GM19099 (cell line): ENCODE data around the gene RBM23.
A peak's percentile ranks its signal among the peaks of the same experiment; 100 is the strongest.

ENCODE experiments used
- POLR2A ChIP-seq: IDR thresholded peaks from 3 replicates; pipeline ENCODE4 v1.6.1; 2011; ENCODE audit warnings: low read depth; ENCODE audit not compliant: insufficient read length; ENCODE audit errors: extremely low read depth

RBM23 gene

DNA sequence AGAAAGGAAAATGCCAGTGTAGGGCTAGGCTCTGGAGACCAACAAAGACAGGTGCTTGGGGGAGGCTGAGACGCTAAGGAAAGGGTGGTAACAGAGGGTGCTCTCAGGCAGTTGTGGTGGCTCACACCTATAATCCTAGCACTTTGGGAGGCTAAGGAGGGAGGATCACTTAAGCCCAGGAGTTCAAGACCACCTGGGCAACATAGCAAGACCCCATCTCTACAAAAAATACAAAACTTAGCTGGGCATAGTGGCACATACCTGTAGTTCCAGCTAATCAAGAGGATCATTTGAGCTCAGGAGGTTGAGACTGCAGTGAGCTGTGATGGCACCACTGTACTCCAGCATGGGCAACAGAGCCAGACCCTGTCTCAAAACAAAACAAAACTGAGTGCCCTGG, 23.5 kb downstream of the RBM23 start:
- TF ChIP-seq POLR2A: no peak

DNA sequence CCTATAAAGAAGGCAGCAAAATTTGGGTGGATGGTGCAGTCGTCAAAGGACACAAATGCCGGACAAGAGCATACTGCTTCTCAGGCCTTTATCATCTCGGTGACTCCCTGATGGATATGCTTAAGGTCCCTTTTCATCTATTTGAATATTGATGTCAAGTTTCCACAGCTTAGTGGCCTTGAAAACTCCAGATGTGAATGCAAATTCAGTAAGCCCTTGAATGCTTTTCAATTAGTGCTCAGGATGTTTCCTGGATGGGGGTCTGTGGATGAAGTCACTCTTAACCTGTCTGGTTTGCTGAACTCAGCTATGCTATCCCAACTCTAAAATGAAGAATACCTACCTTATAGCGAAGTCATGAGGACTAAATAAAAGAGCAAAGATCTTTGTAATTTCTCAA, 25.2 kb downstream of the RBM23 start:
- TF ChIP-seq POLR2A: no peak

DNA sequence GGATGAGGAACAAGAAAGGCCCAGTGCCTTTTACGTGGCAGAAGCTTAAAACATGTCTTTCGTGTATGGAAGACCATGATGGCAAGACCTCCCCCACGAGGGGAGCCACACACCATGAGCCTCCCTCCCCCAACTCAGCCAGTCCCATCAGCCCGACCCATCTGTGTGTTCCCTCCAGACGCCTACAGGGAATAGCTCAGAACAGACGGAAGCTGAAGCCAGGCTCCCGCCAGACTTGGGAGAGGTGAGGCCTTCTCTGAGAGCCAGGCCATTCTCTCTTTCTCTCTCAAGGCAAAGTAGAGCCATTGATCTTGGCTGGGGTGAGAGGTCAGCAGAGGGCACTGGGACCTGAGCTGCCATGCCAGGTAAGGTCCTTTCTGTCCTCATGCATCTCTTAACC, 26.5 kb downstream of the RBM23 start:
- no peak for TF ChIP-seq POLR2A

DNA sequence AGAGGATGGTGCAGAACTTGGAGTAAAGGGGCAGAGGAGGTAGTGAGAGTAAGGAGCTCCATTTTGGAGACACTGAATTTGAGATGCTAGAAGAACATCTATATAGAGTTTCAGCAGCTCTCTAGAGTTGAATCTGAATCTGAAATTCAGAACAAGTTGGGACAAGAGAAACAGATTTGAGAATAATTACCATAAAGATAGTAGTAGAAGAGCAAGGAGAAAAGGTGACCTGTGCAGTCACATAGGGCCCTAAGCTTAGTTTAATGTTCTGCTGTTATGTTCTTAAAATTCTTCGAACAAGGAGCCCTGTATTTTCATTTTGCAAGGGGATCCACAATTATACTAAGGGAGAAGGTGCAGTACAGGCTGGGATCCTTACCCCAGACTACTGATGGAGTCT, 28.5 kb downstream of the RBM23 start:
- no peak for TF ChIP-seq POLR2A

DNA sequence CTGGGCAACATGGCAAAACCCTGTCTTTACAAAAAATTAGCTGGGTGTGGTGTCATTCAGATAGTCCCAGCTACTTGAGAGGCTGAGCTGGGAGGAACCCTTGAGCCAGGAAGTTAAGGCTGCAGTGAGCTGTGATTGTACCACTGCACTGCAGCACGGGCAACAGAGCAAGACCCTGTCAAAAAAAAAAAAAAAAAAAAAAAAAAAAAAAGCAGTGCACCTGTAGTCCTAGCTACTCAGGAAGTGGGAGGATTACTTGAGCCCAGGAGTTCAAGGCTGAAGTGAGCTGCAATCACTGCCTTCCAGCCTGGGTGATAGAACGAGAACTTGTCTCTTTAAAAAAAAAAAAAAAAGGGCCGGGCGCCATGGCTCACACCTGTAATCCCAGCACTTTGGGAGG, 30.3 kb downstream of the RBM23 start:
- no peak for TF ChIP-seq POLR2A

DNA sequence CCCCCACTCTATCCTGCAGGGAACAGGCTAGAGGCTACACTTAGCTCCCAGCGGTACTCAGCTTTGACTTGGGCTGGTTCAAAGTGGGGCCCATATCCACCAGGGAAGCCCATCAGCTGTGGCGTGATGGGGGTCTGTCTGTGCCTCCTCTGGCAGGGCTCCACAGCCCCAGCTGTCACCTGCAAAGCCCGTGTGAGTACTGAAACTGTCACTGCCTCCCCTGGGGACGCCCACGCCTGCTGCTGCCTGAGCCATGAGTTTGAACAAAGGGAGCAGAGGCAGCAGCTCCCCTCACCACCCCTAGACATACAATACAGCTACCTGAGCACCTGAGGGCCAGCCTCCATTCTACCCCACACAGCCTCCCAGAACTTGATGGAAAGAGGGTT, 31.0 kb downstream of the RBM23 start:
- TF ChIP-seq POLR2A: peak; percentile 60

DNA sequence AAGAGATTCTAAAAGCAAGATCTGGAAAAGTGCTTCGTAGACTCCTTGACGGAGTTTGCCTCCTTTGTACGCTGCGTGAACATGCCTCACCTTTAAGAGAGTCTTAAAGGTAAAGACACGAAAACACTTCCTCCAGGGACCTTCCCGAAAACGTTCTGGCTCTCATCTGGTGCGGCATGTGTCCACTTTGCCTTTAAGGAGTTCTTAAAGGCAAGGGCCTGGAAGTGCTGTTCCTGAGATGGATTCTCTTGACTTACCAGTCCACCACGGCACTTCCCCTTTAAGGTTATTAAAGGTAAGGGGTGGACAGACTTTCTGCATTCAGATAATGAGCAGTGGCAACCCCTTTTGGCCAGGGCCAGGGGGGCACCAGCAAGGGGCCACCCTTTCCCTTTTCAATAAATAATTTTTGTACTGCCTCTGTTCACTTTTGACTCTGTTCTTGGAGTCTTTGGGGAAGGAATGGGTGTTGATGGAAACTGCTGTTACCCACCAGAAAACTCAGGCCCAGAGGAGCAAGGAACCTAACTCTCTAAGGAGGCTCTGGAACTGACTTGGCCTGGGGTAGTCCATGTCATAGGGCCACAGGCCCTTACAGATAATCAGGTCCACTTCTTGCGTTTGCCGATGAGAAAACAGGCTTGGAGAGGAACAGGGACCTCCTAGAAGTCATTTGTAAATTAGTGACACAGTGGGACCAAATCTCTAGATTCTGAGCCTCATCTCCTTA, 31.5 kb downstream of the RBM23 start:
- no peak for TF ChIP-seq POLR2A

DNA sequence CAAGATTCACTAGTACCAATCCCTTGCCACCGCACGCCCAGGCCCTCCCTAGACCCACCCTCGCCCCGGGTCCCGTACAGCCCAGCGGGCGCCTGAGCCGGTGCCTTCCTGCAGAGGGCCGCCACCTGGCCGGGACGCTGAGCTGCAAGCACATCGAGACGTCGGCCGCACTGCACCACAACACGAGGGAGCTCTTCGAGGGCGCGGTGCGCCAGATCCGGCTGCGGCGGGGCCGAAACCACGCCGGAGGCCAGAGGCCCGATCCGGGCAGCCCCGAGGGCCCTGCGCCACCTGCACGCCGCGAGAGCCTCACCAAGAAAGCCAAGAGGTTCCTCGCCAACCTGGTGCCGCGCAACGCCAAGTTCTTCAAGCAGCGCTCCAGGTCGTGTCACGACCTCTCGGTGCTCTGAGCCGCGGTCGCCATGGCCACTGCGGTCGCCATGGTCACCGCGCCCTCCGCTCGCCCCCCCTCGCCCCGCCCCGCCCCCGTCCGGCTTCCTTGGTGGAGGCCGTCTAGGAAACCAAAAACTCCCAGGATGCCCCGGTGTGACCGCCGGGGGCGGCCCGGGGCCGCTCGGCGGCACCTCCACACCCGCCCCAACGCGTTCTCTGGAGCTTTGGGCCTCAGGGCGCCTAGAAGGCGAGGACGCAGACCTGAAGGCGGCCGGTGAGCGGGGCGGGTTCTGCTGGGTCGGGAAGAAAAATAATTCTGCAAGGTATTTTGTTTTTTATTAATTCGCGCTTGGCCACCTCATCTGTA, 32.3 kb downstream of the RBM23 start:
- peak; percentile 77 for TF ChIP-seq POLR2A

DNA sequence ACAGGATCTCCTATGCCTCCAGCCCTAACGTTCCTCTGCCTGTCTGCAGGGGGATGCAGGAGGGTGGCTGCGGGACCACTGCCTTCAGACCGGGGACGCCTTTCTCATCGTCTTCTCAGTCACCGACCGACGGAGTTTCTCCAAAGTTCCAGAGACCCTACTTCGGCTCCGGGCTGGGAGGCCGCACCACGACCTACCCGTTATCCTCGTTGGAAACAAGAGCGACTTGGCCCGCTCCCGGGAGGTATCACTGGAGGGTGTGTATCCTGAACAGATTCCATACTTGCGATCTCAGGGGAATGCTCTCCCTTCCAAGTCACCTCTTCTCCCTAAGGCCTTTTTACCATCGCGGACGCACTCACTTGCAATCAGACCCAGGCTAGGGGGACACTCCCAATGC, 33.0 kb downstream of the RBM23 start:
- TF ChIP-seq POLR2A: no peak

DNA sequence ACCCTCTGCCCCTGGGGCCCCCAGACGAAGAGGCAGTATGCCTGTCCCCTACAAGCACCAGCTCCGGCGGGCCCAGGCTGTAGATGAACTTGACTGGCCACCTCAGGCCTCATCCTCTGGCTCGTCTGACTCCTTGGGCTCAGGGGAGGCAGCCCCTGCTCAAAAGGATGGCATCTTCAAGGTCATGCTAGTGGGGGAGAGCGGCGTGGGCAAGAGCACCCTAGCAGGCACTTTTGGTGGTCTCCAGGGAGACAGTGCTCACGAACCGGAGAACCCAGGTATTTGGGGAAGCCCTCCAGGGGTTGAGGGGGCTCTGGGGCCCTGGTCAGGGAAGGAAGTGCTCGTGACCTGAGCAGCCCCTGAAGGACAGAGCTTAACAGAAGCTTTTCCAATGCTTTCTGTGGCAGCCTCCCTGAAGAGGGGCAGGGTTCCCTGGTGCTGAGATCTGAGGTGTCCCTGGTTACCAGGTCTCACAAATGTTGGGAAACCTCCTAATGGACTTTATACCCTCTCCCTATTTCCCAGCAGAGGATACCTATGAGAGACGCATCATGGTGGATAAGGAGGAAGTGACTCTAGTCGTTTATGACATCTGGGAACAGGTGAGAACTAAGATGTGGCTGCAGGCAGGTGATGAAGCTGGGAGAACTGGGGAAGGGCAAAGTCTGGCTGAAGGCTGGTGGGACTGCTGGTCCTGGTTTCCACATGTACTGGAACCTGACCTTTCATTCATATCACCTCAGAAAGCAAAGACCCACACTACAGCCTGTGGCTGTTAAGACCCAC, 34.0 kb downstream of the RBM23 start:
- no peak for TF ChIP-seq POLR2A

DNA sequence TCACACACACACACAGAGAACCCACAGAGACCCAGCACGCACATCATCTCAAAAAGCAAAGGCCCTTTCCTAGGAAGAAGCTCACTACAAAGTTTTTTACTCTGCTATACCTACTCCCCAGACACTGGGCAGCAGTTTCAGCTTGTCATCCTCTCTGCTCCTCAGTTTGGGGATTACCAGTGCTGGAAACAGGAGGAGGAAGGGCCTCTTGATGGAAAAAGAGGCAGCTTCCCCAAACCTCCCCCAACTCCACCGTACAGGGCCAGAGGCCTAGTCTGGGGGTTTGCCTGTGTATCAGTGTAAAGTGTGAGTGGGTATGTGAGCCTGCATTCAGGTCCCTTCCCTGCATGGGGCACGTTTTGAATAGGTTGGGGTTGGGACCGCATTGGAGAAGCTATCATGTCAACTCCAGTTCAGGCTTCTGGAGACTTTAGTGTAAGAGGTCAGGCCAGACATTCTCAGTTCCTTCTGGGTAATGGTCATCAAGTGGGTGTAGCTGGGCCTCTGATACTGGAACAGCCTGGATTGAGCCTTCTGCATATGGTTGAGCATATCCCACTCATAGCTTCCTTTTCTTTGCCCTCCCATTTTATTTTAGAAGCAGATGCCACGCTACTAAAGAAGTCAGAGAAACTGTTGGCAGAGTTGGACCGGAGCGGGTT, 34.7 kb downstream of the RBM23 start:
- TF ChIP-seq POLR2A: no peak

DNA sequence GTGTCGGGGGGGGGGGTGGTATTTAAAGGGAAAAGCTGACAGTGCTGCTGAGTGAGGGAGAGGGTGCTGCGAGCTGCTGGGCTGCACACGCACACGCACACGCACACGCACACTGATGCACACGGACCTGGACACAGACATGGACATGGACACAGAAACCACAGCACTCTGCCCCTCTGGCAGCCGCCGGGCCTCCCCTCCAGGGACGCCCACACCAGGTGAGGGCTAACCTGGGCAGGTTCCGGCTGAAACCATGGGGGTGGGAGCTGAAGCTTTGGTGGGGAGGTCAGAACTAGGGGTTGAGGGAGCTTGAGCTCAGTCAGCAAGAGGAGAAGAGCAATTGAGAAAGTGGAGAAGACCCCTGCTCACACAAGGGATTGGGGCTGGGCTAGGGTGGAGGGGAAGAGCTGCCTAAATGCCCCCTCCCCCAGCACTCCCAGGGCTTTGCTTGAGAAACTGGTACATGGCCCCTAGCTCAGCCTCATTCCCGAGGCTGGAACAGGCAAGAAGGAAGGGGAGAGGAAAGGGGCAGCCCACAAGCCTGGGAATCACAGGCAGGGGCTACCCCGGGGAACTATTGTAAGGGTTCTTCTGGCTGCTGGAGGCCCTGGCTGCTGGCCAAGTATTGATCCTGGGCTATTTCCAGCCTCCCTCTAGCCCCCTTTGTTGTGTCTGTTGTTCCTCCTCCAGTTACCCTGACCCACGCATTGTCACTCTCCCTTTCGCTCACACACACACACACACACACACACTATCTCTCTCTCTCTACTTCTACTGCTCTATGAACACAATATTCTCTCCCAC, 35.6 kb downstream of the RBM23 start, which contains the start of gene REM2:
REM2 (plus strand) TSS at position 50 of the 804 bp plus-strand sequence; CDS start at position 116, 66 bp downstream.
- TF ChIP-seq POLR2A: no peak

DNA sequence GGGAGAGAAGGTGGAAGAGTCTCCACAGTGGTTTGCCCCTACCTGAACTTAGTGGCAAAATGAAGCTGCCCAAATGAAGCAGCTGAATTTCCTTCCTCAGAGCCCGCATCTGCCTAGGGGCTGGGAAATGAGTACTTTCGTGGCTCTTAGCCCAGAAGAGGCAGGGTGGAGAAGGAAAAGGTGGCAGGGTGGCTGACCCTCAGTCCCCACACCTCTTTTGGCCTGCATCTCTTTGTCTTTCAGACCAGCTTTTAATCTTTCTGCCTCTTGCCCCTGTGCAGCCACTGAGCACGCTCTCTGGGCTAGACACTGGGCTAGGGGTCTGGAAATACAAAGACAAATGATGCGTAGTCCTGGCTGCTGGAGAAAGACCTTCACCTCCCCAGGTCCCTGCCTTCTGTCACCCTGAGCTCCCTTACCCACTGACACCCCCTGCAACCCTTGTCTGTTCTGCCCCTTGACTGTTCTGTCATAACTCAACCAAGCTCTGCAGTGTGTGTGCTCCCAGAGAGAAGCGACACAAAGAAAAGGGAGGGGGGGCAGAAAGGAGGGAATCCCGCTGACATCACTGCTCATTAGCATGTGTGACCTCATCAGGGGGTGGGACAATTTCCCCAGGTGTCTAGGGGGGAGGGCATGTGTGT, 36.3 kb downstream of the RBM23 start:
- TF ChIP-seq POLR2A: no peak

DNA sequence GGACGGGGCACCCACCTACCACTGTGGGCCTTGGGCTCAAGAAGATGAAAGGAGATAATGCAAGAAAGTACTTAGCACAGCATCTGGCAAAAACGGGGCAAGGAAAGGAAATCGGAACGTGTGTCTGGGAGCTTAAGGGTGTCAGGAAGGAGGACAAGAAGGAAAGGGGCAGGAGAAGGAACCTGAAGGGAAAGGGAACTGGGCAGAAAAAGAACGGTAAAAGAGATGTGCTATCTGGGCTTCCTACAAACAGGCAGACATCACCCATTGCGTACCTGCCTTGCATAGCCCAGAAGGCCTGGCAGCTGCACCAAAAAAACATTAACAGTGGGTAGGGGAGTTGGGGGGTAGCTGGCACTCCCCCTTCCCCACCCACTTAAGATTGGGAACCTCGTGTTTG, 36.9 kb downstream of the RBM23 start:
- no peak for TF ChIP-seq POLR2A
